WTC11 (cell line): ENCODE measurements around the gene WDFY4. TPM values are rescaled to one million over a fixed set of nuclear protein-coding genes. Genes with fewer than 3 reads are reported as not detected.

Experiments
- ATAC-seq: fragments of 200-7000 bp; cut with Tn5 transposase; 2 replicates; pipeline ENCODE4 v1.10.0; 2021; ENCODE audit warnings: mild to moderate bottlenecking, moderate library complexity
- CTCF ChIA-PET: fragments of 300-600 bp; sonication (Branson Sonifier 250); formaldehyde crosslinking; loops from one replicate; lab custom pipeline; 2021; ENCODE audit warnings: antibody characterized with exemption; lab: Charles Lee
- POLR2A ChIA-PET: fragments of 350-600 bp; sonication (Branson Sonifier 250); formaldehyde crosslinking; loops from one replicate; lab custom pipeline; 2021; ENCODE audit warnings: antibody characterized with exemption; lab: Charles Lee
- DNase-seq: peaks from one replicate; pipeline ENCODE4 v3.0.0; 2021; ENCODE audit warnings: low spot score
- H3K27ac Mint-ChIP-seq: 2 replicates; pipeline ENCODE4 v1.8.0; 2021; ENCODE audit warnings: mixed read lengths
- H3K27me3 Mint-ChIP-seq: 2 replicates; pipeline ENCODE4 v1.8.0; 2021; ENCODE audit warnings: low read depth, mild to moderate bottlenecking, moderate library complexity, mixed read lengths
- H3K36me3 Mint-ChIP-seq: 2 replicates; pipeline ENCODE4 v1.8.0; 2021; ENCODE audit warnings: mixed read lengths
- H3K4me1 Mint-ChIP-seq: 2 replicates; pipeline ENCODE4 v1.8.0; 2022; ENCODE audit warnings: mixed read lengths
- H3K4me3 Mint-ChIP-seq: 2 replicates; pipeline ENCODE4 v1.8.0; 2021; ENCODE audit warnings: mild to moderate bottlenecking, moderate library complexity, mixed read lengths
- H3K9me3 Mint-ChIP-seq: 2 replicates; pipeline ENCODE4 v1.8.0; 2021; ENCODE audit warnings: mixed read lengths
- EMX1 ChIP-seq: fragments of 250-450 bp; sonication (Bioruptor Pico); IDR thresholded peaks from 2 replicates; pipeline ENCODE4 v1.8.0; 2021; ENCODE audit warnings: mild to moderate bottlenecking
- ESRRA ChIP-seq: sonication (generic); formaldehyde crosslinking; IDR thresholded peaks from 2 replicates; pipeline ENCODE4 v1.8.1; 2022; ENCODE audit warnings: mild to moderate bottlenecking, missing genetic modification reagents, borderline replicate concordance
- FOXK1 ChIP-seq: sonication (generic); formaldehyde crosslinking; IDR thresholded peaks from 2 replicates; pipeline ENCODE4 v1.8.0; 2022; ENCODE audit warnings: mild to moderate bottlenecking, moderate library complexity, missing genetic modification reagents
- NFE2L1 ChIP-seq: sonication (generic); formaldehyde crosslinking; IDR thresholded peaks from 2 replicates; pipeline ENCODE4 v1.8.1; 2023; ENCODE audit warnings: missing genetic modification reagents
- NR3C1 ChIP-seq: sonication (generic); formaldehyde crosslinking; conservative IDR thresholded peaks from 2 replicates; pipeline ENCODE4 v1.8.1; 2023; ENCODE audit warnings: low read depth, mild to moderate bottlenecking, missing genetic modification reagents
- SMAD3 ChIP-seq: sonication (generic); formaldehyde crosslinking; IDR thresholded peaks from 2 replicates; pipeline ENCODE4 v1.8.0; 2022; ENCODE audit warnings: missing genetic modification reagents, mild to moderate bottlenecking, borderline replicate concordance
- SOX15 ChIP-seq: fragments of 250-450 bp; sonication (Bioruptor Pico); IDR thresholded peaks from 2 replicates; pipeline ENCODE4 v1.9.0; 2021; ENCODE audit warnings: mild to moderate bottlenecking
- ZBTB21 ChIP-seq: sonication (generic); formaldehyde crosslinking; IDR thresholded peaks from 2 replicates; pipeline ENCODE4 v1.8.1; 2023; ENCODE audit warnings: mild to moderate bottlenecking, missing genetic modification reagents, borderline replicate concordance
- ZNF121 ChIP-seq: sonication (generic); formaldehyde crosslinking; IDR thresholded peaks from 2 replicates; pipeline ENCODE4 v1.8.0; 2023; ENCODE audit warnings: missing genetic modification reagents
- ZNF138 ChIP-seq: sonication (generic); formaldehyde crosslinking; conservative IDR thresholded peaks from 2 replicates; pipeline ENCODE4 v1.8.1; 2022; ENCODE audit warnings: mild to moderate bottlenecking, moderate library complexity, missing genetic modification reagents
- ZNF396 ChIP-seq: fragments of 250-450 bp; sonication (Bioruptor Pico); IDR thresholded peaks from 2 replicates; pipeline ENCODE4 v1.8.0; 2021; ENCODE audit warnings: mild to moderate bottlenecking, moderate library complexity, borderline replicate concordance
- total RNA-seq: library from RNA; stranded (reverse); gene quantifications from 3 replicates; pipeline ENCODE4 v1.2.3, GENCODE V29; 2021
- TF ChIP-seq, protein P1 (sequence below): sonication (generic); formaldehyde crosslinking; IDR thresholded peaks from 2 replicates; pipeline ENCODE4 v1.8.1; 2023; ENCODE audit warnings: mild to moderate bottlenecking, missing genetic modification reagents, borderline replicate concordance
- TF ChIP-seq, protein P2 (sequence below): sonication (generic); formaldehyde crosslinking; IDR thresholded peaks from 2 replicates; pipeline ENCODE4 v1.8.0; 2023; ENCODE audit warnings: missing genetic modification reagents
- TF ChIP-seq, protein P3 (sequence below): sonication (generic); formaldehyde crosslinking; IDR thresholded peaks from 2 replicates; pipeline ENCODE4 v1.8.1; 2023; ENCODE audit warnings: mild to moderate bottlenecking, missing genetic modification reagents
- TF ChIP-seq, protein P4 (sequence below): fragments of 250-450 bp; sonication (Bioruptor Pico); IDR thresholded peaks from 2 replicates; pipeline ENCODE4 v1.9.0; 2021; ENCODE audit warnings: mild to moderate bottlenecking
- TF ChIP-seq, protein P5 (sequence below): sonication (generic); formaldehyde crosslinking; IDR thresholded peaks from 2 replicates; pipeline ENCODE4 v1.8.0; 2023; ENCODE audit warnings: mild to moderate bottlenecking, missing genetic modification reagents
- TF ChIP-seq, protein P6 (sequence below): fragments of 250-450 bp; sonication (Bioruptor Pico); IDR thresholded peaks from 2 replicates; pipeline ENCODE4 v1.9.0; 2021; ENCODE audit warnings: moderate library complexity, mild to moderate bottlenecking, inconsistent platforms, borderline replicate concordance
- TF ChIP-seq, protein P7 (sequence below): sonication (generic); formaldehyde crosslinking; IDR thresholded peaks from 2 replicates; pipeline ENCODE4 v1.8.1; 2022; ENCODE audit warnings: missing genetic modification reagents, borderline replicate concordance
- TF ChIP-seq, protein P8 (sequence below): sonication (generic); formaldehyde crosslinking; IDR thresholded peaks from 2 replicates; pipeline ENCODE4 v1.8.0; 2022; ENCODE audit warnings: mild to moderate bottlenecking, missing genetic modification reagents

Gene WDFY4
- total RNA-seq, 1 experiment from 2014 or later, result 0.13 TPM

DNA sequence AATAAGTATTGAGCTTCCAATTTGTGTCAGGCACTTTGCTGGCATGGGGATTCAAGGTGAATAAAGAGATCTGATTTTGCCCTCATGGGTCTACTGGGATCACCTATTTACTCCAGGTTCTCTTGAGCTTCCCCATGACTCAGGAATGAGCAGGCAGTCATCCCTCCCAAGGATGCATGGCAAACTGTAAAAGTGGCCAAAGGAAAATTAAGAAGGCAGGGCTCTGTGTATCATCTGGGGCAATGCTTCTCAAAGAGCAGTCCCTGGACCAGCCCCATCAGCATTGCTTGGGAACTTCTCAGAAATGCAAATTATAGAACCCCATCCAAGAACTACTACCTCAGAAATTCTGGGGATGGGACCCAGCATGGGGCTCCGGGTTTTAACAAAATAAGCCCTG is 48.7 kb downstream of the WDFY4 start:
- no peaks in the 10 kb centered on the region for H3K27me3 Mint-ChIP-seq
- no peak for DNase-seq
- TF ChIP-seq ZNF121 (no peak), ZNF138 (CRISPR knock-in tag) (no peak), SOX15 (no peak), SMAD3 (CRISPR knock-in tag) (no peak), EMX1 (CRISPR knock-in tag) (no peak), NR3C1 (CRISPR knock-in tag) (no peak), ESRRA (no peak)
- TF ChIP-seq, protein P1, sequence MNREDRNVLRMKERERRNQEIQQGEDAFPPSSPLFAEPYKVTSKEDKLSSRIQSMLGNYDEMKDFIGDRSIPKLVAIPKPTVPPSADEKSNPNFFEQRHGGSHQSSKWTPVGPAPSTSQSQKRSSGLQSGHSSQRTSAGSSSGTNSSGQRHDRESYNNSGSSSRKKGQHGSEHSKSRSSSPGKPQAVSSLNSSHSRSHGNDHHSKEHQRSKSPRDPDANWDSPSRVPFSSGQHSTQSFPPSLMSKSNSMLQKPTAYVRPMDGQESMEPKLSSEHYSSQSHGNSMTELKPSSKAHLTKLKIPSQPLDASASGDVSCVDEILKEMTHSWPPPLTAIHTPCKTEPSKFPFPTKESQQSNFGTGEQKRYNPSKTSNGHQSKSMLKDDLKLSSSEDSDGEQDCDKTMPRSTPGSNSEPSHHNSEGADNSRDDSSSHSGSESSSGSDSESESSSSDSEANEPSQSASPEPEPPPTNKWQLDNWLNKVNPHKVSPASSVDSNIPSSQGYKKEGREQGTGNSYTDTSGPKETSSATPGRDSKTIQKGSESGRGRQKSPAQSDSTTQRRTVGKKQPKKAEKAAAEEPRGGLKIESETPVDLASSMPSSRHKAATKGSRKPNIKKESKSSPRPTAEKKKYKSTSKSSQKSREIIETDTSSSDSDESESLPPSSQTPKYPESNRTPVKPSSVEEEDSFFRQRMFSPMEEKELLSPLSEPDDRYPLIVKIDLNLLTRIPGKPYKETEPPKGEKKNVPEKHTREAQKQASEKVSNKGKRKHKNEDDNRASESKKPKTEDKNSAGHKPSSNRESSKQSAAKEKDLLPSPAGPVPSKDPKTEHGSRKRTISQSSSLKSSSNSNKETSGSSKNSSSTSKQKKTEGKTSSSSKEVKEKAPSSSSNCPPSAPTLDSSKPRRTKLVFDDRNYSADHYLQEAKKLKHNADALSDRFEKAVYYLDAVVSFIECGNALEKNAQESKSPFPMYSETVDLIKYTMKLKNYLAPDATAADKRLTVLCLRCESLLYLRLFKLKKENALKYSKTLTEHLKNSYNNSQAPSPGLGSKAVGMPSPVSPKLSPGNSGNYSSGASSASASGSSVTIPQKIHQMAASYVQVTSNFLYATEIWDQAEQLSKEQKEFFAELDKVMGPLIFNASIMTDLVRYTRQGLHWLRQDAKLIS (CRISPR knock-in tag), result no peak
- TF ChIP-seq, protein P2, sequence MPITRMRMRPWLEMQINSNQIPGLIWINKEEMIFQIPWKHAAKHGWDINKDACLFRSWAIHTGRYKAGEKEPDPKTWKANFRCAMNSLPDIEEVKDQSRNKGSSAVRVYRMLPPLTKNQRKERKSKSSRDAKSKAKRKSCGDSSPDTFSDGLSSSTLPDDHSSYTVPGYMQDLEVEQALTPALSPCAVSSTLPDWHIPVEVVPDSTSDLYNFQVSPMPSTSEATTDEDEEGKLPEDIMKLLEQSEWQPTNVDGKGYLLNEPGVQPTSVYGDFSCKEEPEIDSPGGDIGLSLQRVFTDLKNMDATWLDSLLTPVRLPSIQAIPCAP (CRISPR knock-in tag), result no peak
- TF ChIP-seq, protein P3, sequence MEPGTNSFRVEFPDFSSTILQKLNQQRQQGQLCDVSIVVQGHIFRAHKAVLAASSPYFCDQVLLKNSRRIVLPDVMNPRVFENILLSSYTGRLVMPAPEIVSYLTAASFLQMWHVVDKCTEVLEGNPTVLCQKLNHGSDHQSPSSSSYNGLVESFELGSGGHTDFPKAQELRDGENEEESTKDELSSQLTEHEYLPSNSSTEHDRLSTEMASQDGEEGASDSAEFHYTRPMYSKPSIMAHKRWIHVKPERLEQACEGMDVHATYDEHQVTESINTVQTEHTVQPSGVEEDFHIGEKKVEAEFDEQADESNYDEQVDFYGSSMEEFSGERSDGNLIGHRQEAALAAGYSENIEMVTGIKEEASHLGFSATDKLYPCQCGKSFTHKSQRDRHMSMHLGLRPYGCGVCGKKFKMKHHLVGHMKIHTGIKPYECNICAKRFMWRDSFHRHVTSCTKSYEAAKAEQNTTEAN (CRISPR knock-in tag), result no peak
- TF ChIP-seq, protein P4, sequence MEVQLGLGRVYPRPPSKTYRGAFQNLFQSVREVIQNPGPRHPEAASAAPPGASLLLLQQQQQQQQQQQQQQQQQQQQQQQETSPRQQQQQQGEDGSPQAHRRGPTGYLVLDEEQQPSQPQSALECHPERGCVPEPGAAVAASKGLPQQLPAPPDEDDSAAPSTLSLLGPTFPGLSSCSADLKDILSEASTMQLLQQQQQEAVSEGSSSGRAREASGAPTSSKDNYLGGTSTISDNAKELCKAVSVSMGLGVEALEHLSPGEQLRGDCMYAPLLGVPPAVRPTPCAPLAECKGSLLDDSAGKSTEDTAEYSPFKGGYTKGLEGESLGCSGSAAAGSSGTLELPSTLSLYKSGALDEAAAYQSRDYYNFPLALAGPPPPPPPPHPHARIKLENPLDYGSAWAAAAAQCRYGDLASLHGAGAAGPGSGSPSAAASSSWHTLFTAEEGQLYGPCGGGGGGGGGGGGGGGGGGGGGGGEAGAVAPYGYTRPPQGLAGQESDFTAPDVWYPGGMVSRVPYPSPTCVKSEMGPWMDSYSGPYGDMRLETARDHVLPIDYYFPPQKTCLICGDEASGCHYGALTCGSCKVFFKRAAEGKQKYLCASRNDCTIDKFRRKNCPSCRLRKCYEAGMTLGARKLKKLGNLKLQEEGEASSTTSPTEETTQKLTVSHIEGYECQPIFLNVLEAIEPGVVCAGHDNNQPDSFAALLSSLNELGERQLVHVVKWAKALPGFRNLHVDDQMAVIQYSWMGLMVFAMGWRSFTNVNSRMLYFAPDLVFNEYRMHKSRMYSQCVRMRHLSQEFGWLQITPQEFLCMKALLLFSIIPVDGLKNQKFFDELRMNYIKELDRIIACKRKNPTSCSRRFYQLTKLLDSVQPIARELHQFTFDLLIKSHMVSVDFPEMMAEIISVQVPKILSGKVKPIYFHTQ (CRISPR knock-in tag), result no peak
- TF ChIP-seq, all 79 proteins: peak for 0
- POLR2A ChIA-PET, result no interaction called here
- ATAC-seq, result peak; percentile 48
- Mint-ChIP-seq H3K27ac (no peak overlapping the region), H3K9me3 (peaks cover 11% of the 10 kb centered on the region; the same call in 1 of the 2 replicates), H3K4me3 (no peak overlapping the region), H3K4me1 (peaks cover 18% of the 10 kb centered on the region), H3K36me3 (no peaks in the 10 kb centered on the region)
- CTCF ChIA-PET, result interaction anchor here (1.0 to 1.6 kb wide), 2 partner anchors 75 to 431 kb away, joined by 3 to 6 read pairs; no protein-coding TSS in a partner anchor

DNA sequence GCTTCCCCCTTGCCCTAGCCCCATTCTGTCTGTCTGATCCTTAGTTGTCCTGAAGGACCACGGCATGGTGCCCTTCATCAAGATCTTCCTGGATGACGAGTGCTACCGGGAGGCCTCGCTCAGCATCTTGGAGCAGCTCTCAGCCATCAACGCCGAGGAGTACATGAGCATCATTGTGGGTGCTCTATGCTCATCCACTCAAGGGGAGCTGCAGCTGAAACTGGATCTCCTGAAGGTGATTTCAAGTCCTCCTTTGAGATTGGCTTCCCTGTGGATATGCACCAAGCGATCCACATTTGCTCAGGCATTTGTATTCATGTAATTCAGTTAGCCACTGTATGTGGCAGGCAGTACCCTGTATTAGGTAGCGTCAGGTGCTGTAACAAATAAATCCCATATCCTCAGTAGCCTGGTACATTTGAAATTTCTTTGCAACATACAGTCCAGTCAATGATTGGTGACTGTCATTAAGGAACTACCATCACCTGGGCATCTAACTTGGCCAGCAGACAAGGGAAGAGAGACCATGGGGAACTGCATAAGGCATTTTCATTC is 51.2 kb downstream of the WDFY4 start:
- ATAC-seq, result no peak
- POLR2A ChIA-PET, result no interaction called here
- peaks cover 9% of the 10 kb centered on the region; the same call in 1 of the 2 replicates for H3K9me3 Mint-ChIP-seq
- no peak overlapping the region for H3K4me3 Mint-ChIP-seq
- H3K4me1 Mint-ChIP-seq, result peaks cover 26% of the 10 kb centered on the region
- H3K36me3 Mint-ChIP-seq, result no peaks in the 10 kb centered on the region
- CTCF ChIA-PET, result interaction anchor here (2.1 kb wide), 1 partner anchor 10 kb away, joined by 11 read pairs; no protein-coding TSS in a partner anchor
- H3K27me3 Mint-ChIP-seq, result no peaks in the 10 kb centered on the region
- DNase-seq, result no peak
- no peak overlapping the region for H3K27ac Mint-ChIP-seq
- TF ChIP-seq, protein P5, sequence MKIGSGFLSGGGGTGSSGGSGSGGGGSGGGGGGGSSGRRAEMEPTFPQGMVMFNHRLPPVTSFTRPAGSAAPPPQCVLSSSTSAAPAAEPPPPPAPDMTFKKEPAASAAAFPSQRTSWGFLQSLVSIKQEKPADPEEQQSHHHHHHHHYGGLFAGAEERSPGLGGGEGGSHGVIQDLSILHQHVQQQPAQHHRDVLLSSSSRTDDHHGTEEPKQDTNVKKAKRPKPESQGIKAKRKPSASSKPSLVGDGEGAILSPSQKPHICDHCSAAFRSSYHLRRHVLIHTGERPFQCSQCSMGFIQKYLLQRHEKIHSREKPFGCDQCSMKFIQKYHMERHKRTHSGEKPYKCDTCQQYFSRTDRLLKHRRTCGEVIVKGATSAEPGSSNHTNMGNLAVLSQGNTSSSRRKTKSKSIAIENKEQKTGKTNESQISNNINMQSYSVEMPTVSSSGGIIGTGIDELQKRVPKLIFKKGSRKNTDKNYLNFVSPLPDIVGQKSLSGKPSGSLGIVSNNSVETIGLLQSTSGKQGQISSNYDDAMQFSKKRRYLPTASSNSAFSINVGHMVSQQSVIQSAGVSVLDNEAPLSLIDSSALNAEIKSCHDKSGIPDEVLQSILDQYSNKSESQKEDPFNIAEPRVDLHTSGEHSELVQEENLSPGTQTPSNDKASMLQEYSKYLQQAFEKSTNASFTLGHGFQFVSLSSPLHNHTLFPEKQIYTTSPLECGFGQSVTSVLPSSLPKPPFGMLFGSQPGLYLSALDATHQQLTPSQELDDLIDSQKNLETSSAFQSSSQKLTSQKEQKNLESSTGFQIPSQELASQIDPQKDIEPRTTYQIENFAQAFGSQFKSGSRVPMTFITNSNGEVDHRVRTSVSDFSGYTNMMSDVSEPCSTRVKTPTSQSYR (CRISPR knock-in tag), result no peak
- TF ChIP-seq ZBTB21 (CRISPR knock-in tag) (no peak), NFE2L1 (CRISPR knock-in tag) (no peak), FOXK1 (CRISPR knock-in tag) (no peak), ZNF396 (CRISPR knock-in tag) (no peak), ESRRA (no peak)
- TF ChIP-seq, protein P6, sequence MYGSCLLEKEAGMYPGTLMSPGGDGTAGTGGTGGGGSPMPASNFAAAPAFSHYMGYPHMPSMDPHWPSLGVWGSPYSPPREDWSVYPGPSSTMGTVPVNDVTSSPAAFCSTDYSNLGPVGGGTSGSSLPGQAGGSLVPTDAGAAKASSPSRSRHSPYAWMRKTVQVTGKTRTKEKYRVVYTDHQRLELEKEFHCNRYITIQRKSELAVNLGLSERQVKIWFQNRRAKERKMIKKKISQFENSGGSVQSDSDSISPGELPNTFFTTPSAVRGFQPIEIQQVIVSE, result no peak
- TF ChIP-seq, protein P7, sequence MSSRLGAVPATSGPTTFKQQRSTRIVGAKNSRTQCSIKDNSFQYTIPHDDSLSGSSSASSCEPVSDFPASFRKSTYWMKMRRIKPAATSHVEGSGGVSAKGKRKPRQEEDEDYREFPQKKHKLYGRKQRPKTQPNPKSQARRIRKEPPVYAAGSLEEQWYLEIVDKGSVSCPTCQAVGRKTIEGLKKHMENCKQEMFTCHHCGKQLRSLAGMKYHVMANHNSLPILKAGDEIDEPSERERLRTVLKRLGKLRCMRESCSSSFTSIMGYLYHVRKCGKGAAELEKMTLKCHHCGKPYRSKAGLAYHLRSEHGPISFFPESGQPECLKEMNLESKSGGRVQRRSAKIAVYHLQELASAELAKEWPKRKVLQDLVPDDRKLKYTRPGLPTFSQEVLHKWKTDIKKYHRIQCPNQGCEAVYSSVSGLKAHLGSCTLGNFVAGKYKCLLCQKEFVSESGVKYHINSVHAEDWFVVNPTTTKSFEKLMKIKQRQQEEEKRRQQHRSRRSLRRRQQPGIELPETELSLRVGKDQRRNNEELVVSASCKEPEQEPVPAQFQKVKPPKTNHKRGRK, result no peak
- TF ChIP-seq, protein P8, sequence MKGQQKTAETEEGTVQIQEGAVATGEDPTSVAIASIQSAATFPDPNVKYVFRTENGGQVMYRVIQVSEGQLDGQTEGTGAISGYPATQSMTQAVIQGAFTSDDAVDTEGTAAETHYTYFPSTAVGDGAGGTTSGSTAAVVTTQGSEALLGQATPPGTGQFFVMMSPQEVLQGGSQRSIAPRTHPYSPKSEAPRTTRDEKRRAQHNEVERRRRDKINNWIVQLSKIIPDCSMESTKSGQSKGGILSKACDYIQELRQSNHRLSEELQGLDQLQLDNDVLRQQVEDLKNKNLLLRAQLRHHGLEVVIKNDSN (CRISPR knock-in tag), result no peak
